Effector memory CD4-positive, alpha-beta T cell (primary cell): ENCODE results near the gene TAF15.

ENCODE experiments used
- DNase-seq, 3 donors: peaks; one replicate each; pipeline ENCODE4 v3.0.0-alpha.2; 2020
- H3K27ac ChIP-seq: 2 replicates; pipeline ENCODE4 v1.7.0; 2013; ENCODE audit warnings: mild to moderate bottlenecking, low read length, moderate library complexity; ENCODE audit not compliant: insufficient read depth, poor library complexity, severe bottlenecking
- H3K27me3 ChIP-seq: replicated peaks from 2 replicates; pipeline ENCODE4 v1.7.0; 2013; ENCODE audit warnings: mild to moderate bottlenecking, low read length; ENCODE audit not compliant: insufficient read depth, control insufficient read depth, poor library complexity, severe bottlenecking
- H3K36me3 ChIP-seq: 2 replicates; pipeline ENCODE4 v1.7.0; 2013; ENCODE audit warnings: mild to moderate bottlenecking, low read length, moderate library complexity; ENCODE audit not compliant: control insufficient read depth, insufficient read depth
- H3K4me1 ChIP-seq: 2 replicates; pipeline ENCODE4 v1.7.0; 2013; ENCODE audit warnings: low read length, mild to moderate bottlenecking; ENCODE audit not compliant: control insufficient read depth, insufficient read depth, poor library complexity, severe bottlenecking
- H3K4me3 ChIP-seq: 2 replicates; pipeline ENCODE4 v1.7.0; 2013; ENCODE audit warnings: low read length, low read depth, mild to moderate bottlenecking; ENCODE audit not compliant: insufficient read depth, poor library complexity, severe bottlenecking
- H3K9me3 ChIP-seq: 2 replicates; pipeline ENCODE4 v1.7.0; 2013; ENCODE audit warnings: mild to moderate bottlenecking, low read length, moderate library complexity; ENCODE audit not compliant: control insufficient read depth

The TAF15 gene

GRCh38 chr17:35816723-35817122, 7.4 kb downstream of the TAF15 start:
- H3K4me1 ChIP-seq = peaks cover 5% of the 10 kb centered on the region
- H3K9me3 ChIP-seq = no peaks in the 10 kb centered on the region
- no peak for DNase-seq
- H3K27ac ChIP-seq = no peak overlapping the region
- H3K27me3 ChIP-seq = no peaks in the 10 kb centered on the region
- peaks cover 33% of the 10 kb centered on the region for H3K36me3 ChIP-seq
- no peak overlapping the region for H3K4me3 ChIP-seq

- H3K27ac ChIP-seq = no peak overlapping the region
- no peak overlapping the region for H3K4me3 ChIP-seq
- no peaks in the 10 kb centered on the region for H3K9me3 ChIP-seq
- H3K27me3 ChIP-seq = no peaks in the 10 kb centered on the region
- no peak for DNase-seq
- H3K36me3 ChIP-seq = peaks cover 34% of the 10 kb centered on the region
- peaks cover 2% of the 10 kb centered on the region for H3K4me1 ChIP-seq
These were observed 7.9 kb downstream of the TAF15 start for GRCh38 chr17:35817196-35817595.

DNA sequence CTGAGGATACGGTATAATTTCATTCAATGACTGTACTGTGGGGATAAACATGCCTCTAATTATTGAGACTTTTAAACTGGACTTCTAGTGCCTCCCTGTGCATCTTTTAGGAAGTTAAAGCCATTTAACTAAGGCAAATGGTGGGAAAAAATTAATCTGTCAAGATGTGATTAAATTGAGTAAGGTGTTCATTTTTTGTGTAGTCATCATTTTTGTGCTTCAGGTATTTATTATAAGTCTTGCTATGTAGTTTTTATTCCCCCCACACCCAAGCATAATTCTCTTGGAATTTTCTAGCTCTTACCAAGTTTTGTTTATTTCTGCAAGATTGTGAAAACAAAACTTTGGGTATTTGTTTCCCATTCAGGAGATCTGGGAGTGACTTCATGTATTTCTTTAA, 10.2 kb downstream of the TAF15 start:
- DNase-seq = no peak
- Histone ChIP-seq H3K4me1 (no peaks in the 10 kb centered on the region), H3K4me3 (no peak overlapping the region), H3K36me3 (peaks cover 52% of the 10 kb centered on the region), H3K27ac (no peak overlapping the region), H3K9me3 (no peaks in the 10 kb centered on the region), H3K27me3 (no peaks in the 10 kb centered on the region)

- DNase-seq = no peak
- no peaks in the 10 kb centered on the region for H3K4me1 ChIP-seq
- no peak overlapping the region for H3K27ac ChIP-seq
- no peaks in the 10 kb centered on the region for H3K27me3 ChIP-seq
- no peak overlapping the region for H3K4me3 ChIP-seq
- peaks cover 59% of the 10 kb centered on the region for H3K36me3 ChIP-seq
- H3K9me3 ChIP-seq = no peaks in the 10 kb centered on the region
These were observed 12.0 kb downstream of the TAF15 start for GRCh38 chr17:35821308-35821707.

DNA sequence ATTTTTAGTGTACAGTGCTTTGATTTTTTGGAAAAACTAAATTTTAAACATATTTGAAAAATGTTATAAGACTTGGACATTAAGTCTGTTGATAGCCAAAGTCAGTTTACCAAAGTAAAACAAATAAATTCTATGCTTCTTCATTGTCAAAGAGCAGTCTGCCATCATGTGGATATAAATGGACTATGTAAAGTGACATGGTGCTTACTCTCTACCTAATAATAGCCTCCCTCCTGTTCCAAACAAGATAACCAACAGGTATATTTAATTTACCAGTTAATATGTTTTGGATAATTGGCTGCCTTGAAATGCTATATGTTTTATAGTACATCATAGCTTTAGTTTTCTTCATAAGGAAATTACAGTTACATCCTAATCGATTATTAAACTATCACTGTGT, 15.9 kb downstream of the TAF15 start:
- Histone ChIP-seq H3K9me3 (no peaks in the 10 kb centered on the region), H3K4me1 (no peaks in the 10 kb centered on the region), H3K36me3 (peaks cover 53% of the 10 kb centered on the region), H3K27ac (no peak overlapping the region), H3K4me3 (no peak overlapping the region), H3K27me3 (no peaks in the 10 kb centered on the region)
- DNase-seq = no peak

GRCh38 chr17:35841101-35841500, 31.8 kb downstream of the TAF15 start:
- DNase-seq = no peak
- Histone ChIP-seq H3K4me3 (no peak overlapping the region), H3K27me3 (no peaks in the 10 kb centered on the region), H3K9me3 (no peaks in the 10 kb centered on the region), H3K27ac (no peak overlapping the region), H3K36me3 (peaks cover 80% of the 10 kb centered on the region), H3K4me1 (no peaks in the 10 kb centered on the region)

- DNase-seq = no peak
- no peaks in the 10 kb centered on the region for H3K9me3 ChIP-seq
- no peaks in the 10 kb centered on the region for H3K27me3 ChIP-seq
- no peak overlapping the region for H3K4me3 ChIP-seq
- no peak overlapping the region for H3K27ac ChIP-seq
- peaks cover 79% of the 10 kb centered on the region for H3K36me3 ChIP-seq
- H3K4me1 ChIP-seq = no peaks in the 10 kb centered on the region
These were observed 32.2 kb downstream of the TAF15 start for GRCh38 chr17:35841505-35841904.

DNA sequence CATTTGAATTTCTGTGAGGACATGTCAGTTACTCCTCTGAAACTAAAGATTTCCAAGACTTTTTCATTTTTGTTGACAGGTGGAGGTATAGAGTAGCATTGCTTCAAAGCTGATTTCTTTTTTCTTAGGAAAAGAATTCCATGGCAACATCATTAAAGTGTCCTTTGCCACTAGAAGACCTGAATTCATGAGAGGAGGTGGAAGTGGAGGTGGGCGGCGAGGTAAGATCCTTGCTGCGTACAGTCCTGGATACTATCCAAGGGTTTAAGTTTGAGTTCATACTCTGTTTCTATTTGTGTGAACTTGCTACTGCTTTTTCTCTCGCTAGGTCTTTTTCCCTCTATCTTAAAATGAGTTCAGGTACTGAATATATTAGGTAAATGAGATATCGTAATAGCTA, 33.0 kb downstream of the TAF15 start:
- no peaks in the 10 kb centered on the region for H3K27me3 ChIP-seq
- no peak overlapping the region for H3K27ac ChIP-seq
- H3K4me1 ChIP-seq = no peaks in the 10 kb centered on the region
- H3K36me3 ChIP-seq = peaks cover 77% of the 10 kb centered on the region
- no peaks in the 10 kb centered on the region for H3K9me3 ChIP-seq
- DNase-seq = no peak
- no peak overlapping the region for H3K4me3 ChIP-seq

- no peak for DNase-seq
- H3K9me3 ChIP-seq = no peaks in the 10 kb centered on the region
- H3K36me3 ChIP-seq = peaks cover 74% of the 10 kb centered on the region
- H3K27ac ChIP-seq = no peak overlapping the region
- H3K4me1 ChIP-seq = no peaks in the 10 kb centered on the region
- no peak overlapping the region for H3K4me3 ChIP-seq
- H3K27me3 ChIP-seq = no peaks in the 10 kb centered on the region
These were observed 34.4 kb downstream of the TAF15 start for GRCh38 chr17:35843698-35844097.

GRCh38 chr17:35844547-35844946, 35.3 kb downstream of the TAF15 start:
- peaks cover 74% of the 10 kb centered on the region for H3K36me3 ChIP-seq
- H3K27me3 ChIP-seq = no peaks in the 10 kb centered on the region
- H3K4me3 ChIP-seq = no peak overlapping the region
- DNase-seq = no peak
- H3K9me3 ChIP-seq = no peaks in the 10 kb centered on the region
- H3K27ac ChIP-seq = no peak overlapping the region
- H3K4me1 ChIP-seq = no peaks in the 10 kb centered on the region
